ENCODE data around the gene ECI1.

The ECI1 gene

GRCh38 chr16:2251296-2252111 is at the start of gene ECI1:
Gene ECI1 (minus strand): TSS chr16:2251587. CDS start chr16:2251566, 21 bp downstream.
- H3K27ac ChIP-seq, result peak within 1 kb of the TSS; percentile 83
- TF ChIP-seq ZFX (IDR thresholded peaks at IDR 0.05) (peak; percentile 57; the same call in 1 of the 2 replicates), CTCF (conservative IDR thresholded peaks at IDR 0.05) (no peak; the same call in 1 of the 2 replicates)

GRCh38 chr16:2299915-2300192 is 48.5 kb upstream of the ECI1 start:
- no peak overlapping the region for H3K27ac ChIP-seq
- TF ChIP-seq ZFX (IDR thresholded peaks at IDR 0.05), result no peak

- no peak overlapping the region for H3K27ac ChIP-seq
- TF ChIP-seq ZFX (IDR thresholded peaks at IDR 0.05) (no peak), CTCF (conservative IDR thresholded peaks at IDR 0.05) (no peak)
Measured at GRCh38 chr16:2299121-2299914, 47.9 kb upstream of the ECI1 start.

- no peak overlapping the region for H3K27ac ChIP-seq
- no peak for TF ChIP-seq ZFX (IDR thresholded peaks at IDR 0.05)
- TF ChIP-seq CTCF (conservative IDR thresholded peaks at IDR 0.05), result no peak
Measured at GRCh38 chr16:2298621-2299020, 47.2 kb upstream of the ECI1 start.

GRCh38 chr16:2297506-2297860 is 46.1 kb upstream of the ECI1 start:
- TF ChIP-seq CTCF (conservative IDR thresholded peaks at IDR 0.05) (no peak), ZFX (IDR thresholded peaks at IDR 0.05) (no peak)
- H3K27ac ChIP-seq, result no peak overlapping the region

- TF ChIP-seq ZFX (IDR thresholded peaks at IDR 0.05) (no peak), CTCF (conservative IDR thresholded peaks at IDR 0.05) (no peak; the same call in 1 of the 2 replicates)
- no peak overlapping the region for H3K27ac ChIP-seq
Measured at GRCh38 chr16:2296661-2297505, 45.5 kb upstream of the ECI1 start.

GRCh38 chr16:2295056-2295798 is 43.8 kb upstream of the ECI1 start:
- TF ChIP-seq CTCF (conservative IDR thresholded peaks at IDR 0.05), result no peak
- TF ChIP-seq ZFX (IDR thresholded peaks at IDR 0.05), result no peak
- no peak overlapping the region for H3K27ac ChIP-seq
